HG03457 (cell line): ENCODE results near the gene POLE2.
"Not testable (repeated sequence)": the region's sequence is repeated elsewhere in the genome, so short reads cannot be mapped to it uniquely, and the experiment has no call there.

Experiments used
- ATAC-seq: cut with Tn5 transposase; IDR thresholded peaks from one replicate; pipeline ENCODE4 v1.9.1; 2021; ENCODE audit warnings: moderate number of reproducible peaks; ENCODE audit not compliant: unreplicated experiment

The POLE2 gene, protein sequence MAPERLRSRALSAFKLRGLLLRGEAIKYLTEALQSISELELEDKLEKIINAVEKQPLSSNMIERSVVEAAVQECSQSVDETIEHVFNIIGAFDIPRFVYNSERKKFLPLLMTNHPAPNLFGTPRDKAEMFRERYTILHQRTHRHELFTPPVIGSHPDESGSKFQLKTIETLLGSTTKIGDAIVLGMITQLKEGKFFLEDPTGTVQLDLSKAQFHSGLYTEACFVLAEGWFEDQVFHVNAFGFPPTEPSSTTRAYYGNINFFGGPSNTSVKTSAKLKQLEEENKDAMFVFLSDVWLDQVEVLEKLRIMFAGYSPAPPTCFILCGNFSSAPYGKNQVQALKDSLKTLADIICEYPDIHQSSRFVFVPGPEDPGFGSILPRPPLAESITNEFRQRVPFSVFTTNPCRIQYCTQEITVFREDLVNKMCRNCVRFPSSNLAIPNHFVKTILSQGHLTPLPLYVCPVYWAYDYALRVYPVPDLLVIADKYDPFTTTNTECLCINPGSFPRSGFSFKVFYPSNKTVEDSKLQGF

GRCh38 chr14:49687942-49688700 is at the start of gene POLE2:
Gene POLE2 (minus strand): TSS chr14:49688214. CDS start chr14:49688203, 11 bp downstream.
- ATAC-seq = peak; percentile 87

- ATAC-seq = not testable (repeated sequence)
Measured at GRCh38 chr14:49735669-49736068, 47.7 kb upstream of the POLE2 start.

DNA sequence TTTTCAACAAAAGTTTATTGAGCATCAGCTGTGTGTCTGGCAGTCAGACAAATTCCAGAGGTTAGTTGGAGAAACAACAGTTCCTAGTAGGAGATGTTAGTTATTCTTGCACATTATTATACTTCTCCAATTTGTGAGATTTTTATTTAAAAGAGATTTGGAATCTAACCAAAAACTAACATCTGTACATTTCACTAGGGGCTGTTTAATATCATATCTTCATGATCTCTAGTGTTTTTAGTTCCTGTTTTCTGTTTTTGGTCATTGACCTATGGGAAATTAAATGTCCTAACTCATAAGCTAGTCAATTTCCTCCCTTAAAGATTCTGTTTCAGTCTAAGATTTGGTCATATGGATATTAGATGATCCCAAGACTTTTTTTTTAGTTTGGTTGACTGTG is 45.8 kb upstream of the POLE2 start:
- no peak for ATAC-seq

DNA sequence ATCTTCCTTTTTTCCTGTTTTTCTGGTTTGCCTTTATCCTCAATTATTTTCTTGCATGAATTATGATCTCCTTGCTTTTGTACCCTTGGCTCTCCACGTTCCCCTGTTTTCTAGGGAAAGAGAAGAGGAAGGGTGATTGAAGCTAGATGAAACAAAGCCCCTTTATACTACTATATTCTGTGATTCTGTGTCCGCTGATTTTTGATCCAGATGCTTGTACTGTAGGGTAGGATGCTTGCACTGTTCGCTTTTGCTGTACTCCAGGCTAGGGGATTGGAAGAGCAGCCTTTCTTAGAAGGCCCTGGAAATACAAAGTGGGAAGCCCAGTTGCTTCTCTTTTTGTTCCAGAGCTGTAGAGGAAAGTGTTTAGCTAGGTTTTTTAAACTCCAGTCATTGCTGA is 44.9 kb upstream of the POLE2 start:
- no peak for ATAC-seq

DNA sequence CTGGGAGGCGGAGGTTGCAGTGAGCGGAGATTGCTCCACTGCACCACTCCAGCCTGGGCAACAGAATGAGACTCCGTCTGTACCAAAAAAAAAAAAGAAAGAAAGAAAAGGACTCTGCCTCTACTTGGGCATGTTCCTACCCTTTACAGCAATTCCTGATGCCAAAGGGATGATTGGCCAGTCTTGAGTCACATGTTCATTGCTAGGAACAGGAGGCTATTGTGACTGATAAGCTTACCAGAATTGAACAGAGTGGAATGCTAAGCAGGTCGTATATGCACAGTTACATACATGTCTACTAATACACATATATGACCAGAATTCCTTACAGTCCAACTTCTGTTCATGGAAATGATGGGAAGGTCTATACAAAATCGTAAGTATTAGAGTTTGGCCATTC is 39.2 kb upstream of the POLE2 start:
- no peak for ATAC-seq

- ATAC-seq = not testable (repeated sequence)
Measured at GRCh38 chr14:49721733-49722435, 33.9 kb upstream of the POLE2 start.

GRCh38 chr14:49720744-49721143 is 32.7 kb upstream of the POLE2 start:
- ATAC-seq = no peak

- ATAC-seq = not testable (repeated sequence)
Measured at GRCh38 chr14:49710993-49711392, 23.0 kb upstream of the POLE2 start.

GRCh38 chr14:49704471-49704870 is 16.5 kb upstream of the POLE2 start:
- not testable (repeated sequence) for ATAC-seq

DNA sequence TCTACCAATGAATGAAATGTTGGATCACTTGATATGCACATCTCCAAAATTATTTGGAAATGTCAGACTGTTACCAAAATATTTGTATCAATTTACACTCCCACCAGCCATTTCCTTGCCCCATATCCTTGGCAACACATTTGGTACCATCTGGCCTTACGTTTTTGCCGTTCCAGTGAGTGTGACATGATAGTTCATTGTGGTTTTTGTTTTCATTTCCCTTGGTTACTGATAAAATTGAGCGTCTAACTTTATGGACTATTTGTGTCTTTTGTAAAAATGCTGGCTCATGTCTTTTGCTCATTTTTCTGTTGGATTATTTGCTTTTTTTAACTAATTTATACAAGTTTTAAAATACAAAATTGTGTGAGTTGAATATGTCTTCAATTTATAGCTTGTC is 16.0 kb upstream of the POLE2 start:
- no peak for ATAC-seq

DNA sequence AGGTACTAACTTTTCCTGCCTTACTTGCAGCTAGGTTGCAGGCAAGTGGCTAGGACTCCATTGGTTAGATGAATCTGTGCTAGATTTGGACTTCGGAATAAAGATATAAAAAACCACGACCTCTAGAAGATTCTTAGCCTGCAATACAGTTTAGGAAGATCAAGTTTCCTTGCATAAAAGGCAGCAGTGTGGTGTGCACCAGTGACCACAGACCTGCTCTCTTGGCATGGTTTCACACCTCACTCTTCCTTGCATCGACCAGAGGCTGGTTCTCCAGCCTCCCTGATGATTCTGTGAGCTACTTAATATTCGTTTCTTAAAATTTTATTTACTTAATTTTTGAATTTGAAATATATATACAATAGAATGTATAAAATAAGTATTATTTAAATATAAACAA is 14.7 kb upstream of the POLE2 start:
- ATAC-seq = no peak

- not testable (repeated sequence) for ATAC-seq
Measured at GRCh38 chr14:49693735-49694124, 5.7 kb upstream of the POLE2 start.

DNA sequence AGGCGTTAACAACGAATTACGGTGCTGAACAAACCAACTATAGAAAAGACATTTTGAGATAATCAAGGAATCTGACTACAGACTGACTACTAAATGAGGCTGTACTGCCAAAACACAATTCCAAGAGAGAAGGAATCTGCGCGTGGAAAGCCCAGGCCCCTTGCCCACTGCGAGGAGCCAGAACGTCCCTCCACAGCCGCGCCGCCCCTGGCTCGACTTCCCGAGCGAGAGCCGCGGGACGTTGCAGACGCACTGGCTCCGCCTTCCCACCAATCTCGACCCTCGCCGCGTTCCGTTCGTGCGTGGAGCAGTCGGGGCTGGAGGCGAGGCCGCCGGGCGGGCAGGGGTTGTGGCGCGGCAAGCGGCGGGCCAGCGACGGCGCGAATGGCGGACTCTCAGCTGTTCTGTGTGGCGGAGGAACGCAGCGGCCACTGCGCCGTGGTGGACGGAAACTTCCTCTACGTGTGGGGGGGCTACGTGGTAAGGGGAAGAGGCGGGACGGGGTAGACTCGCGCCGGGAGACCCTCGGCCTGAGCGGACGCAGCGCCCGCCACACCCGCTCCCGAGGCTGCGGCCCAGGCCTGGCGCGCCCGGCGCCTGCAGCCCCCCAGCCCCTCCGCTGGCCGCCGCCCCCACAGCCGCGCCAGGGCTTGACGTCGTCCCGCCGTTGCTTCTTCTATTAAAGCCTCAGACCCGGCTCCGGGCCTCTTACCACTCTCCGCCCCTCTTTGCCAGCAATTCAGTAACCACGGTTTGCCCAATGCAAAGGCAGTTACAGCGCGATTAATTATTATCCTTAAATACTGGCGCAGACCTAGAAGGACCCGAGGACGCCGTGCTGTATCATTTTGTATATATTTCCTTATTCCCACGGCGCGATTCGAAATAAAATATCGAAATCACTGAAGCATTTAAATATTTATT is 5.1 kb upstream of the POLE2 start, which contains the start of gene KLHDC1:
Gene KLHDC1, plus strand, starts transcription at position 310 of the 924 bp plus-strand sequence. Its CDS starts 75 bp downstream, at position 385.
- peak; percentile 51 for ATAC-seq

- ATAC-seq = no peak
Measured at GRCh38 chr14:49692193-49692757, 4.3 kb upstream of the POLE2 start.

DNA sequence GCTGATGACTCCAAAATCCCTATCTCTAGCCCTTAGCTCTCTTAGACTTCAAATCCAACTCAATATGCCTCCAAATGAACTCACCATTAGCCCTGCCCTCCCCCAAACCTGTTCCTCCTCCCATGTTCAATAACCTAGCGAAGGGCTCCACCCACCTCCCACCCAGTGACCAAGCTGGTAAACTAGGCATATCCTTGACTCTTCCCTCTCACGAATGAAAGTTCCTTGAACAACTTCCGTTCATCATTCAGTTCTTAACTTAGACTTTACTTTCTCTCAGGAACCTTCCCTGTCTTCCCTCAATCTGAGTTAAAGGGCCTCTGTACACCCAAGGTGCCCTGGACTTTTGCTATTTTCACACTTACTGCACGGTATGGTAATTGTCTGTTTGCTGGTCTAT is 3.0 kb upstream of the POLE2 start:
- ATAC-seq = no peak

- no peak for ATAC-seq
Measured at GRCh38 chr14:49688701-49689030, 652 bp upstream of the POLE2 start.

DNA sequence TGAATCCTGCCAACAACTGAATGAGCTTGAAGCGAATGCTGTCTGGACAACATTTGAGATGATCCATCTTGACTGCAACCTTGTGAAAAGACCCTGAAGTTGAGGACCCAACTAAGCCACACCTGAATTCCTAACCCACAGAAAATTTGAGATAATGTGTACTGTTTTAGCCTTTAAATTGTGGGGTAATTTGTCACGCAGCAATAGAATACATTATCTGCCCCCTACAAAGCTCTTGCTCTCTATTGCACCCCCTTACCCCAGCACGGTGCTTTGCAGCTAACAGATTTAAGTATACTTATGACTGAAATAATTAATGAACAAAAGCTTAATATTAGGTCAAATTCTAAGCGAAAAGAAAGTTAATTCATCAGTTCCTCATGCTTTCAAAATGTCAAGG is 1.6 kb downstream of the POLE2 start:
- no peak for ATAC-seq

GRCh38 chr14:49679271-49679670 is 8.7 kb downstream of the POLE2 start:
- no peak for ATAC-seq

DNA sequence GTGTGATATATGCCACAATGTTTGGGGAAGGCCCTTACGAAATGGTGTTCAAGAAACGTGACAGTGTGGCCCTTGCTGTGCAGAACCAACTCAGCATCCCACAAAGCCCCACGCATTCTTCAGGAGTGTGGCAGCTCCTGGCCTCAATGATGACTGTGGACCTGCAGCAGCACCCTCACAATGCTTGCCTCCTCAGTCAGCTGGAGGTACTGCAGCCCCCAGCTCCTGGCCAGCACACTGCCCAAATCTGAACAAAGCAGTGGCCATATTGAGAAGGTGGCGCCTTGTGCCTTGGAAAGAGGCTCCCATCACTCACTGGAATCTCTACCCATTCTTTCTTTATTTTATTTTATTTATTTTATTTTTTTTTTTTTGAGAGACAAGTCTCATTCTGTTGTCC is 10.4 kb downstream of the POLE2 start:
- no peak for ATAC-seq

- ATAC-seq = no peak
Measured at GRCh38 chr14:49673586-49673985, 14.4 kb downstream of the POLE2 start.
